Nephron progenitor cell (in vitro differentiated cells): ENCODE data around the gene TSSK2.
A peak's percentile ranks its signal among the peaks of the same experiment; 100 is the strongest.

Experiments
- DNase-seq: peaks from one replicate; pipeline ENCODE4 v3.0.0; 2021
- H3K27ac Mint-ChIP-seq: 2 replicates; pipeline ENCODE4 v1.8.0; 2021; ENCODE audit warnings: mild to moderate bottlenecking, moderate library complexity, mixed read lengths
- H3K27me3 Mint-ChIP-seq: 2 replicates; pipeline ENCODE4 v1.8.0; 2021; ENCODE audit warnings: mild to moderate bottlenecking, low read depth, mixed read lengths; ENCODE audit not compliant: poor library complexity
- H3K36me3 Mint-ChIP-seq: 2 replicates; pipeline ENCODE4 v1.8.0; 2021; ENCODE audit warnings: low read depth, mixed read lengths
- H3K4me1 Mint-ChIP-seq: 2 replicates; pipeline ENCODE4 v1.8.0; 2021; ENCODE audit warnings: mixed read lengths
- H3K4me3 Mint-ChIP-seq: 2 replicates; pipeline ENCODE4 v1.8.0; 2021; ENCODE audit warnings: mild to moderate bottlenecking, moderate library complexity, mixed read lengths
- H3K9me3 Mint-ChIP-seq: 2 replicates; pipeline ENCODE4 v1.8.0; 2021; ENCODE audit warnings: mild to moderate bottlenecking, moderate library complexity, mixed read lengths
- TF ChIP-seq, protein P1 (sequence below): fragments of 200-600 bp; sonication (generic); IDR thresholded peaks from 2 replicates; pipeline ENCODE4 v1.5.0; 2021; ENCODE audit warnings: antibody characterized with exemption

Gene TSSK2

DNA sequence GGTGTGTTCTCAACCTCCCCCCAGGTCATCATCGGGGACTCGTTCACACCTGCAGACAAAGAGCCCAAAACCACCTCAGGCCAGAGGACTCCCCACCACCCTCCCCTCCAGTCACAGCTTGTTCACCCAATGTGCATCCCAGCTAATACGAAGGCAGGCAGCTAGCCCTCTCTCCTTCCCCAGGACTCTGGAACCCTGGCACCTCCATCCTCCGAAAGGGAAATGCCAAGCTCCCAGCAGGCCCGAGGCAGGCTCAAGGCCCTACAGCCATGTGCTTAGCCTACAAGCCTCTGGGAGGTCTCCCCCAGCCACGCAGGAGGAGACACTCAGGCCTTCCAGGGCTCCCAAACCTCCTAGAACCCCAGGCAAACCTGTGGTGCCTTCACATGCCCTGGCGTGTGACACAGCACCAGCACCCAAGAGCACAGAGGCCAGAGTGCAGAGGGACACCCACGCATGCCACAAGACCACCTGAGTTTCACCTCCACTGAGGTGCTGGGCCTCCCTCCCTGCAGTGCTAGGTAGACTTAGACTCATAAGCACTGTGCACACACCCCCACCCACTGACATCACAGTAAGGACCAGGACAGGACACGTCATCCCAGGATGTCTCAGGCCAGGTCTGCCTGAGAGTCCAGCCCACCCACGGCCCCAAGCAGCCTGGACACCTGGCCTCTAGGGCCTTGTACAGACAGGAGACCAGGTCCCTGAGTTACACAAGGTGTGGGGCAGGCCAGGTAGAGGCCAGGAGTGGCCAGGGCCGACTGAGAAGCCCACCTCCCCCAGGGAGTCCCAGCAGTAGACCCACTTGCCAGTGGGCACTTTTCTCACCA lies 6.5 kb downstream of the TSSK2 start:
- Mint-ChIP-seq H3K4me3 (no peak overlapping the region), H3K27ac (no peak overlapping the region), H3K9me3 (no peaks in the 10 kb centered on the region), H3K27me3 (no peaks in the 10 kb centered on the region), H3K36me3 (peaks cover 36% of the 10 kb centered on the region), H3K4me1 (peaks cover 2% of the 10 kb centered on the region)
- no peak for DNase-seq
- TF ChIP-seq, protein P1, sequence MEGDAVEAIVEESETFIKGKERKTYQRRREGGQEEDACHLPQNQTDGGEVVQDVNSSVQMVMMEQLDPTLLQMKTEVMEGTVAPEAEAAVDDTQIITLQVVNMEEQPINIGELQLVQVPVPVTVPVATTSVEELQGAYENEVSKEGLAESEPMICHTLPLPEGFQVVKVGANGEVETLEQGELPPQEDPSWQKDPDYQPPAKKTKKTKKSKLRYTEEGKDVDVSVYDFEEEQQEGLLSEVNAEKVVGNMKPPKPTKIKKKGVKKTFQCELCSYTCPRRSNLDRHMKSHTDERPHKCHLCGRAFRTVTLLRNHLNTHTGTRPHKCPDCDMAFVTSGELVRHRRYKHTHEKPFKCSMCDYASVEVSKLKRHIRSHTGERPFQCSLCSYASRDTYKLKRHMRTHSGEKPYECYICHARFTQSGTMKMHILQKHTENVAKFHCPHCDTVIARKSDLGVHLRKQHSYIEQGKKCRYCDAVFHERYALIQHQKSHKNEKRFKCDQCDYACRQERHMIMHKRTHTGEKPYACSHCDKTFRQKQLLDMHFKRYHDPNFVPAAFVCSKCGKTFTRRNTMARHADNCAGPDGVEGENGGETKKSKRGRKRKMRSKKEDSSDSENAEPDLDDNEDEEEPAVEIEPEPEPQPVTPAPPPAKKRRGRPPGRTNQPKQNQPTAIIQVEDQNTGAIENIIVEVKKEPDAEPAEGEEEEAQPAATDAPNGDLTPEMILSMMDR, result no peak

DNA sequence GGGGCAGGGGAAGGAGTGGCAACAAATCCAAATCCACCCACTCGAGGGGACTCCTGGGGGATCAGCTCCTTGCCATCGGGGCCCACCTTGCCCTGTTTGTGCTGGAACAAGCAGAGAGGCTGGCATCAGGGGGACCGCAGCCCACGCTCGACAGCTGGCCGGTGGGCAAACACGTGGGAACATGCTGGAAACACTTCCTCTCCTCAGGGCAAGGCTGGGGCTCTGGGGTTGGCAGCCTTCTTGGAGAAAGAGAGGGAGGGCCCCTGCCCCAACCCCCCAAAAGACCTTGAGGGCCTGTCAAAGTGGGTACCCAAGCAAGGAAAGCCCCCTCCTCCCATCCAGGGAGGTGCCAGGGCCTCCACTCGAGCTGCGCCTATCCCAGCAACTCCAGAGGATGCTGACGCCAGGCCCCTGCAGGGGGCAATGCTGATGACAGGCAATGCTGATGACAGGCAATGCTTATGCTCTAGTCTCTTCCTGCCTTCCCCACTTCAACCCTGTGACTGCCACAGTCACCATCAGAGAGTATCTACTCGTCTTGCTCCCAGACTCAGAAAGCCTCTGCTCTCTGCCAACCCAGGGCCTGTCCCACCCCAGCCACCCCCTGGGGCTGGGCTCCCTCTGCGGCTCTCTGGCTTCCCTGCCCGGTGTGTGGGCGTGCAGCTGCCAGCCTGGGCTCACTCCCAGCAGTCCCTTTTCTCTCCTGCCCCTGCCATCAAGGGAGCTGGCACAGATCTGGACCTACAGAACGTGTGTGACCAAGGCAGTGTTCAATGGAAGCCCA lies 7.3 kb downstream of the TSSK2 start:
- peaks cover 2% of the 10 kb centered on the region for H3K27me3 Mint-ChIP-seq
- no peak overlapping the region for H3K27ac Mint-ChIP-seq
- H3K36me3 Mint-ChIP-seq, result peaks cover 36% of the 10 kb centered on the region
- TF ChIP-seq, protein P1, result no peak
- H3K4me3 Mint-ChIP-seq, result no peak overlapping the region
- no peaks in the 10 kb centered on the region for H3K9me3 Mint-ChIP-seq
- peaks cover 8% of the 10 kb centered on the region for H3K4me1 Mint-ChIP-seq
- no peak for DNase-seq

DNA sequence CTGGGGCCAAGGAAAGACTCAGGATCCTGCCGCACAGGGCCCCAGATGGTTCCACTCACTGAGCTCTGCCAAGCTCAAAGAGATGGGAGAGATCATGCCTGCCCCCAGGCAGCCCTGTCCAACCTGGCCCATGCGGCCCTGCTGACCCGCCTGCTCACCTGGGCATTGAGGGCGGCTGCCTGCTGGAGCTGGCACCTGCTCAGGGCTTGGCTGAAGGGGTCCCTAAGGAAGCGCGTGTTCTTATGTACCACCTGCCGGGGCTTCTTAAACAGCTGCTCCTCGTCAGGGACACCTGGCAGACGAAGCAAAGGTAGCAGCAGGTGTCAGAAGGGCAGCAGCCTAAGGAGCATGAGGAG lies 7.9 kb downstream of the TSSK2 start:
- Mint-ChIP-seq H3K27me3 (peaks cover 4% of the 10 kb centered on the region), H3K27ac (no peak overlapping the region), H3K9me3 (no peaks in the 10 kb centered on the region), H3K36me3 (peaks cover 36% of the 10 kb centered on the region), H3K4me3 (no peak overlapping the region), H3K4me1 (peaks cover 14% of the 10 kb centered on the region)
- TF ChIP-seq, protein P1, result no peak
- DNase-seq, result no peak

DNA sequence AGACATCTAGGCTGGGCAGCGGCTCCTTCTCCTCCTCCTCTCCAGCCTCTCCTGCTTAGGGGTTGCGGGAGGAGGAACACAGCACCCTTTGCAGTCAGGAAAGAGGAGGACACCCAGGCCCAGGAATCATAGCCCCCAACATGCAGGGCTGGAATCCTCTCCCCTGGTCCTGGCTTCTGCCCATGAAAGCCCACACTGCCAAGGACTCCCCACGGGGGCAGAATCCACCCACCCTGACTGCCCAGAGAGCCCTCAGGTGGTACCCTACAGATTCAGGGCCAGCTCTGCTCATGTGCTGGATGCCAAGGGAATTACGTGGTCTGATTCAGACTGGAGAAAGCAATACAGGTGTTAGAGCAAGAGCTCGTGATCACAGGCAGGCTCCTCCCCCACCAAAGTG lies 8.9 kb downstream of the TSSK2 start:
- DNase-seq, result no peak
- Mint-ChIP-seq H3K27me3 (peaks cover 7% of the 10 kb centered on the region), H3K4me1 (peaks cover 23% of the 10 kb centered on the region), H3K4me3 (no peak overlapping the region), H3K27ac (no peak overlapping the region), H3K36me3 (peaks cover 36% of the 10 kb centered on the region), H3K9me3 (no peaks in the 10 kb centered on the region)
- TF ChIP-seq, protein P1, result no peak

DNA sequence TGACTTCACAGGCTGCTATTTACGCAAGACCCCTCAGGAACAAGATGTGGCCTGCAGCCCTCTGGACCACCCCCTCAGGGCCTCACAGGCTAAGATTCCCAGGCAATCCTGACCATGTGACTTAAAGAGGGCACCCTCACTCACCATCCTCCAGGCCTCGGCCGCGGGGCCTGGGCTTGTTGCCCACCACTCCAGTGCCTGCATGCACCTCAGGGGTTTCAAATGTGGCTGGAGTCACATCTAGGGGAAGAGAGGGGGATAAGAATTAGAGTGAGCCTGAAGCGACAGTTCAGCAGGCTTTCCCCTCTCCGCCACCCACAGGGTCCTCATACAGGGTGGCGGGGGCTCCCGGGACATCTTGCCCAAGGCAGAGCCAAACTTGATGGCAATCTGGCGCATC lies 11.3 kb downstream of the TSSK2 start:
- no peak overlapping the region for H3K27ac Mint-ChIP-seq
- H3K9me3 Mint-ChIP-seq, result no peaks in the 10 kb centered on the region
- H3K27me3 Mint-ChIP-seq, result peaks cover 30% of the 10 kb centered on the region
- no peak for DNase-seq
- H3K36me3 Mint-ChIP-seq, result peaks cover 17% of the 10 kb centered on the region
- TF ChIP-seq, protein P1, result no peak
- peak overlapping the region; percentile 96 for H3K4me3 Mint-ChIP-seq
- H3K4me1 Mint-ChIP-seq, result peaks cover 23% of the 10 kb centered on the region
